ENCODE data around the gene AMOTL1. TPM values are rescaled to one million over a fixed set of nuclear protein-coding genes. Genes with fewer than 3 reads are reported as not detected.

The AMOTL1 gene
- total RNA-seq, 2 donors from 2014 or later, result 56.7 to 59.5 TPM

DNA sequence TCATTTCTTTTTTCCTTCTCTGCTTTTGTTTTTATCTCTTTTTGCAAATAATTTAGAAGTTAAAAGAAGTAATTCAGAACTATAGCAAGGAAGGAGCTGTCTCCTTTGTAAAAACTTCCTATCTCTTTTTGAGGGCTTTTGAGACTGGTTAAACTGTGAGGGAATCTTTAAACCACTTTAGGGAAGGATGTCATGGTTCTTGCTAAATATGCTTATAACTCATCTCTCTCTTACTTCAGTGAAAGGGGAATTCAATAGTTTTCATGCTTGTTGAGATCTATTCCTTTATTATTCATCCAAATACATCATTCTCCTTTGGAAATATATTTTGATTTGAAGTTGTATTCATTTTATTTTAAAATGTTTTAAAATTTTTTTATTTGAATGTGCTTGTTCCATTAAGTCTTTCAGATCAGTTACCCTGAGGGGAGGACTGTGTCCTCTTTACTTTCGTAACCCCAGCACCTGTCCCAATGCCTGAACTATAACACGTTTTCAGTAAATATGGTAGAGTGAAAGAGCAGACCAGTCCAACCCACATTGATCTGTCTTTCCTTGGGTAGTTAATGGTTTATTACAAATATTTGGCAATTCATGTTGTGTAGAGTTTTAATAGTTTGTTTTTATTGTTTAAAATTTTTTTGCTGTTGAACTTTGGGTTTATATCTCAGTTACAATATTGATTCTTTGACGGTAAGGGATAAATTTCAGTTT lies 27.5 kb downstream of the AMOTL1 start:
- Histone ChIP-seq H3K9me3 (no peaks in the 10 kb centered on the region), H3K4me3 (peak overlapping the region; percentile 11 to 25), H3K27ac (peak overlapping the region; percentile 80 to 90), H3K36me3 (peaks cover 12% of the 10 kb centered on the region), H3K27me3 (no peaks in the 10 kb centered on the region), H3K4me1 (peaks cover 0 to 88% of the 10 kb centered on the region in 2 donors)
- DNase-seq (ENCODE audit: low spot score), result no peak
- TF ChIP-seq, protein P1, sequence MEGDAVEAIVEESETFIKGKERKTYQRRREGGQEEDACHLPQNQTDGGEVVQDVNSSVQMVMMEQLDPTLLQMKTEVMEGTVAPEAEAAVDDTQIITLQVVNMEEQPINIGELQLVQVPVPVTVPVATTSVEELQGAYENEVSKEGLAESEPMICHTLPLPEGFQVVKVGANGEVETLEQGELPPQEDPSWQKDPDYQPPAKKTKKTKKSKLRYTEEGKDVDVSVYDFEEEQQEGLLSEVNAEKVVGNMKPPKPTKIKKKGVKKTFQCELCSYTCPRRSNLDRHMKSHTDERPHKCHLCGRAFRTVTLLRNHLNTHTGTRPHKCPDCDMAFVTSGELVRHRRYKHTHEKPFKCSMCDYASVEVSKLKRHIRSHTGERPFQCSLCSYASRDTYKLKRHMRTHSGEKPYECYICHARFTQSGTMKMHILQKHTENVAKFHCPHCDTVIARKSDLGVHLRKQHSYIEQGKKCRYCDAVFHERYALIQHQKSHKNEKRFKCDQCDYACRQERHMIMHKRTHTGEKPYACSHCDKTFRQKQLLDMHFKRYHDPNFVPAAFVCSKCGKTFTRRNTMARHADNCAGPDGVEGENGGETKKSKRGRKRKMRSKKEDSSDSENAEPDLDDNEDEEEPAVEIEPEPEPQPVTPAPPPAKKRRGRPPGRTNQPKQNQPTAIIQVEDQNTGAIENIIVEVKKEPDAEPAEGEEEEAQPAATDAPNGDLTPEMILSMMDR (IDR thresholded peaks at IDR 0.05), result no peak

DNA sequence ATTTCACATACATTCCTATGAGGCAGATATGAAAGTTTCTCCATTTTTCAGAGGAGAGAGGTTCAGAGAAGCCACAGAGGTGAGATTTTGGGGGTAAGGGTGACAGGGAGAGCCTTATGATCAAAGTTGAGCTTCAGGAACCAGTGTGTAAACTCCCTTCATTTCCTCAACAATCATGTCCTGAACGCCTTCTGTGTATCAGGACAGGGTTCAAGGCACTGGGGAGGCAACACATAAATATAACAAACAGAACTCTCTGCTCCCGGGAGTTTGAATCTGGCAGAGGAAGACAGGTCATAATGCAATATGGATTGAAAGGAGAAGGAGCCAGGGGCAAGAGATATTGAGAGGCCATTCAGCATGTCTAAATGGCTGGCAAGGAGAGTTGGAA lies 28.0 kb downstream of the AMOTL1 start:
- peaks cover 0 to 88% of the 10 kb centered on the region in 2 donors for H3K4me1 ChIP-seq
- peak overlapping the region in 1 of 2 donors; percentile 11 for H3K4me3 ChIP-seq

DNA sequence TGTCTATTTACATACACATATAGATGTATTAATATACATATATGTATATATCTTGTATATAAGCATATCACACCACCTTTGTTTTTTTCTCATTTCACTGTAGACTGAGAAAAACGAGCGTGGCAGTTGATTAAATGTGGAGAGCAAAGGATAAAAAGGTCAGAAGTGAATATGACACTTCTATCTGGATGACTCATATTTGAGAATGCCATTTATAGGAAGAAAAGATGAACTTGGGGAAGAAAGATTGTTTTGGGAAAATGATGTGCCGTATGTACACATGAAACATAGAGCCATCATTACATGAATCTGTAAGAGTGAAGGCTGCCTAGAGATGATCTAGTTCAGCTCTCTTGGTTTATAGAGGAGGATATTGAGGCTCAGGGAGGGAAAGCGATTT lies 28.7 kb downstream of the AMOTL1 start:
- Histone ChIP-seq H3K4me1 (peaks cover 0 to 89% of the 10 kb centered on the region in 2 donors), H3K27me3 (no peaks in the 10 kb centered on the region)
- DNase-seq (ENCODE audit: low spot score), result no peak

More for the DNA sequence above, 28.0 kb downstream of the AMOTL1 start:
- H3K27me3 ChIP-seq, result no peaks in the 10 kb centered on the region
- H3K27ac ChIP-seq, result peak overlapping the region; percentile 80 to 90
- no peaks in the 10 kb centered on the region for H3K9me3 ChIP-seq
- peaks cover 12% of the 10 kb centered on the region for H3K36me3 ChIP-seq
- TF ChIP-seq, protein P1 (IDR thresholded peaks at IDR 0.05), result no peak
- no peak for DNase-seq (ENCODE audit: low spot score)

DNA sequence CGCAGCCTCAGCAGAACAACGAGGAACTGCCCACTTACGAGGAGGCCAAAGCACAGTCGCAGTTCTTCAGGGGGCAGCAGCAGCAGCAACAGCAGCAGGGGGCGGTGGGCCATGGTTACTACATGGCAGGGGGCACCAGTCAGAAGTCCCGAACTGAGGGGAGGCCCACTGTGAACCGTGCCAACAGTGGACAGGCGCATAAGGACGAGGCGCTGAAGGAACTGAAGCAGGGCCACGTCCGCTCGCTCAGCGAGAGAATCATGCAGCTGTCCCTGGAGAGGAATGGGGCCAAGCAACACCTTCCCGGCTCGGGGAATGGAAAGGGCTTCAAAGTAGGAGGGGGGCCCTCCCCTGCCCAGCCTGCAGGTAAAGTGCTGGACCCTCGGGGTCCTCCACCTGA lies 31.6 kb downstream of the AMOTL1 start:
- H3K9me3 ChIP-seq, result no peaks in the 10 kb centered on the region
- no peak for DNase-seq (ENCODE audit: low spot score)
- peak overlapping the region; percentile 61 to 79 for H3K27ac ChIP-seq
- H3K36me3 ChIP-seq, result peaks cover 19% of the 10 kb centered on the region
- TF ChIP-seq, protein P1 (IDR thresholded peaks at IDR 0.05), result no peak
- H3K4me1 ChIP-seq, result peaks cover 0 to 92% of the 10 kb centered on the region in 2 donors
- no peak overlapping the region for H3K4me3 ChIP-seq
- H3K27me3 ChIP-seq, result no peaks in the 10 kb centered on the region

More for the DNA sequence above, 28.7 kb downstream of the AMOTL1 start:
- H3K9me3 ChIP-seq, result no peaks in the 10 kb centered on the region
- no peak overlapping the region for H3K4me3 ChIP-seq
- TF ChIP-seq, protein P1 (IDR thresholded peaks at IDR 0.05), result no peak
- H3K36me3 ChIP-seq, result peaks cover 12% of the 10 kb centered on the region
- H3K27ac ChIP-seq, result peak overlapping the region; percentile 80 to 90

DNA sequence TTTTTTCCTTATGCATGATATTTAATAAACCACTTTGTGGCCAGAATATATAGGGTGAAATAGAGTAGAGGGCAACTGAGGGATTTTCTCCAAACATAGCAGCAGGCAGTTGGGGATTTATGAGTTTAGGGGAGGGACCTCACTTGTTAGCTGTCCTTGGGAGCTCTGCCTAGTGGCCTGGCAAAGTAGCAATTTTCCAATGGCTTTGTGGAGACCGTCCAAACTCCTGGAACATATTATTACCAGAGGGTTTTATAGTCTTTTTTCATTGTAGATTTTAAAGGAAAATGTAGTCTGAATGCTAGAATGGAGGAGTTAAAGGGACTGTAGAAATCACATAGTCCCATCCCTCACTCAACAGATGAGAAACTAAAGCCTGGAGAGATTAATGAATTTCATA lies 32.3 kb downstream of the AMOTL1 start:
- no peaks in the 10 kb centered on the region for H3K9me3 ChIP-seq
- no peak overlapping the region for H3K4me3 ChIP-seq
- peak; percentile 77 for DNase-seq (ENCODE audit: low spot score)
- no peaks in the 10 kb centered on the region for H3K27me3 ChIP-seq
- TF ChIP-seq, protein P1 (IDR thresholded peaks at IDR 0.05), result no peak
- H3K36me3 ChIP-seq, result peaks cover 19% of the 10 kb centered on the region
- H3K4me1 ChIP-seq, result peaks cover 0 to 92% of the 10 kb centered on the region in 2 donors
- H3K27ac ChIP-seq, result peak overlapping the region; percentile 61 to 79

Data from right atrium auricular region (tissue), 2 donors.